WTC11 (cell line): Measurements from ENCODE around the gene ZNF213. TPM values are rescaled to one million over a fixed set of nuclear protein-coding genes. Genes with fewer than 3 reads are reported as not detected.

Experiments used
- ATF3 ChIP-seq: sonication (generic); formaldehyde crosslinking; conservative IDR thresholded peaks from 2 replicates; pipeline ENCODE4 v1.8.1; 2022; ENCODE audit warnings: mild to moderate bottlenecking, missing genetic modification reagents
- CBFB ChIP-seq: sonication (generic); formaldehyde crosslinking; IDR thresholded peaks from 2 replicates; pipeline ENCODE4 v1.8.1; 2022; ENCODE audit warnings: mild to moderate bottlenecking, low read depth, missing genetic modification reagents
- FOXJ3 ChIP-seq: sonication (generic); formaldehyde crosslinking; IDR thresholded peaks from 2 replicates; pipeline ENCODE4 v1.9.0; 2021; ENCODE audit warnings: missing genetic modification reagents, mild to moderate bottlenecking, borderline replicate concordance
- FOXP4 ChIP-seq: sonication (generic); formaldehyde crosslinking; IDR thresholded peaks from 2 replicates; pipeline ENCODE4 v1.8.0; 2022; ENCODE audit warnings: mild to moderate bottlenecking, missing genetic modification reagents
- MAX ChIP-seq: sonication (generic); formaldehyde crosslinking; IDR thresholded peaks from 2 replicates; pipeline ENCODE4 v1.8.0; 2022; ENCODE audit warnings: mild to moderate bottlenecking, missing genetic modification reagents
- NR3C1 ChIP-seq: sonication (generic); formaldehyde crosslinking; conservative IDR thresholded peaks from 2 replicates; pipeline ENCODE4 v1.8.1; 2023; ENCODE audit warnings: low read depth, mild to moderate bottlenecking, missing genetic modification reagents
- PRDM15 ChIP-seq: sonication (generic); formaldehyde crosslinking; IDR thresholded peaks from 2 replicates; pipeline ENCODE4 v1.8.0; 2022; ENCODE audit warnings: missing genetic modification reagents
- USF2 ChIP-seq: sonication (generic); formaldehyde crosslinking; IDR thresholded peaks from 2 replicates; pipeline ENCODE4 v1.8.1; 2023; ENCODE audit warnings: mild to moderate bottlenecking, missing genetic modification reagents, moderate library complexity
- ZBTB43 ChIP-seq: sonication (generic); formaldehyde crosslinking; IDR thresholded peaks from 2 replicates; pipeline ENCODE4 v1.8.1; 2023; ENCODE audit warnings: mild to moderate bottlenecking, missing genetic modification reagents
- ZNF232 ChIP-seq: sonication (generic); formaldehyde crosslinking; IDR thresholded peaks from 2 replicates; pipeline ENCODE4 v1.8.0; 2022; ENCODE audit warnings: mild to moderate bottlenecking, missing genetic modification reagents
- ZNF281 ChIP-seq: sonication (generic); formaldehyde crosslinking; IDR thresholded peaks from 2 replicates; pipeline ENCODE4 v1.8.0; 2023; ENCODE audit warnings: mild to moderate bottlenecking, missing genetic modification reagents
- ZNF423 ChIP-seq: fragments of 250-450 bp; sonication (Bioruptor Pico); IDR thresholded peaks from 2 replicates; pipeline ENCODE4 v2.1.2; 2022; ENCODE audit warnings: mild to moderate bottlenecking, moderate library complexity
- total RNA-seq: library from RNA; stranded (reverse); gene quantifications from 3 replicates; pipeline ENCODE4 v1.2.3, GENCODE V29; 2021
- TF ChIP-seq, protein P1 (sequence below): sonication (generic); formaldehyde crosslinking; IDR thresholded peaks from 2 replicates; pipeline ENCODE4 v1.8.1; 2023; ENCODE audit warnings: mild to moderate bottlenecking, missing genetic modification reagents, moderate library complexity
- TF ChIP-seq, protein P2 (sequence below): sonication (generic); formaldehyde crosslinking; IDR thresholded peaks from 2 replicates; pipeline ENCODE4 v1.8.1; 2023; ENCODE audit warnings: mild to moderate bottlenecking, moderate library complexity, missing genetic modification reagents
- TF ChIP-seq, protein P3 (sequence below): fragments of 250-450 bp; sonication (Bioruptor Pico); conservative IDR thresholded peaks from 2 replicates; pipeline ENCODE4 v1.9.0; 2021; ENCODE audit warnings: mild to moderate bottlenecking
- TF ChIP-seq, protein P4 (sequence below): sonication (generic); formaldehyde crosslinking; IDR thresholded peaks from 2 replicates; pipeline ENCODE4 v1.8.1; 2022; ENCODE audit warnings: mild to moderate bottlenecking, missing genetic modification reagents, moderate library complexity, borderline replicate concordance
- TF ChIP-seq, protein P5 (sequence below): sonication (generic); formaldehyde crosslinking; IDR thresholded peaks from 2 replicates; pipeline ENCODE4 v1.8.1; 2022; ENCODE audit warnings: missing genetic modification reagents, borderline replicate concordance

ZNF213 gene
- total RNA-seq, 1 experiment from 2014 or later, result 11.6 TPM

DNA sequence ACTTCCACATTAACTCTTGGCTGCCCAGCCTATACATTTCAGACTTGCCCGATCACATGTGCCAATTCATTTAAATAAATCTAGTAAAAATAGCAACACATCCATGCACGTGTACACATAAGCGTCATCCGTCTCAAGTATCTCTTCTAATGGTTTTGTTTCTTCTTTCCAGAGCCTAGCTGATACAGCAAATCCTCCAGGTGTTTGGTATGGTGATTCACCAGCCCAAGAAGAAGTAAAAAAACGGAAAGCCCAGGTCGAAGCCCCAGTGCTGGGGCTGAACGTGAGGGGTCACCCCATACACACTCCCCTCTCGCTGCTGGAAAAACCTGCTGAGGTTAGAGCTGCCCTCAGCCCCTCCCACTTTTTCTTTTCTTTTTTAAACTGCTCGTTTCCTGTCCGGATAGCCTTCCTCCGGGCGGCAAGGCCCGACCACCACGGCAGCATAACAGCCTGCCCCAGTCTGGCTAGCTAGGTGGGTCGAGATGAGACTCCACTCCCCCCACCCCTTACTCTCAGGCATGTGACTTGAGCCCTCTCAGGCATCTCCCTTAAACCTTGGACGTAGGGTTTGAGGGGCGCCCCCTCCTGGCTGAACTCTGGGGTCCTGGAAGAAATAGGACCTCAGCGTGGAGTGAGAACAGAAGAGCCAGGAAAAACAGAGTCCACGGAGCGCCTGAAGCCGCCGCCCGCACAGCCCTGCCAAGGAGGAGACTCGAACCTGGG lies 39.2 kb downstream of the ZNF213 start (continued):
- TF ChIP-seq FOXP4 (CRISPR knock-in tag), result no peak
- TF ChIP-seq ATF3 (CRISPR knock-in tag), result no peak
- TF ChIP-seq USF2 (CRISPR knock-in tag), result peak; percentile 82
- TF ChIP-seq ZNF423 (CRISPR knock-in tag), result no peak
- TF ChIP-seq, protein P1, sequence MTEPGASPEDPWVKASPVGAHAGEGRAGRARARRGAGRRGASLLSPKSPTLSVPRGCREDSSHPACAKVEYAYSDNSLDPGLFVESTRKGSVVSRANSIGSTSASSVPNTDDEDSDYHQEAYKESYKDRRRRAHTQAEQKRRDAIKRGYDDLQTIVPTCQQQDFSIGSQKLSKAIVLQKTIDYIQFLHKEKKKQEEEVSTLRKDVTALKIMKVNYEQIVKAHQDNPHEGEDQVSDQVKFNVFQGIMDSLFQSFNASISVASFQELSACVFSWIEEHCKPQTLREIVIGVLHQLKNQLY (CRISPR knock-in tag), result no peak
- TF ChIP-seq NR3C1 (CRISPR knock-in tag), result no peak
- no peak for TF ChIP-seq CBFB (CRISPR knock-in tag)
- TF ChIP-seq, protein P2, sequence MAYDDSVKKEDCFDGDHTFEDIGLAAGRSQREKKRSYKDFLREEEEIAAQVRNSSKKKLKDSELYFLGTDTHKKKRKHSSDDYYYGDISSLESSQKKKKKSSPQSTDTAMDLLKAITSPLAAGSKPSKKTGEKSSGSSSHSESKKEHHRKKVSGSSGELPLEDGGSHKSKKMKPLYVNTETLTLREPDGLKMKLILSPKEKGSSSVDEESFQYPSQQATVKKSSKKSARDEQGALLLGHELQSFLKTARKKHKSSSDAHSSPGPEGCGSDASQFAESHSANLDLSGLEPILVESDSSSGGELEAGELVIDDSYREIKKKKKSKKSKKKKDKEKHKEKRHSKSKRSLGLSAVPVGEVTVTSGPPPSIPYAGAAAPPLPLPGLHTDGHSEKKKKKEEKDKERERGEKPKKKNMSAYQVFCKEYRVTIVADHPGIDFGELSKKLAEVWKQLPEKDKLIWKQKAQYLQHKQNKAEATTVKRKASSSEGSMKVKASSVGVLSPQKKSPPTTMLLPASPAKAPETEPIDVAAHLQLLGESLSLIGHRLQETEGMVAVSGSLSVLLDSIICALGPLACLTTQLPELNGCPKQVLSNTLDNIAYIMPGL (CRISPR knock-in tag), result peak; percentile 89
- no peak for TF ChIP-seq PRDM15 (CRISPR knock-in tag)
- no peak for TF ChIP-seq ZNF281 (CRISPR knock-in tag)
- TF ChIP-seq, protein P3, sequence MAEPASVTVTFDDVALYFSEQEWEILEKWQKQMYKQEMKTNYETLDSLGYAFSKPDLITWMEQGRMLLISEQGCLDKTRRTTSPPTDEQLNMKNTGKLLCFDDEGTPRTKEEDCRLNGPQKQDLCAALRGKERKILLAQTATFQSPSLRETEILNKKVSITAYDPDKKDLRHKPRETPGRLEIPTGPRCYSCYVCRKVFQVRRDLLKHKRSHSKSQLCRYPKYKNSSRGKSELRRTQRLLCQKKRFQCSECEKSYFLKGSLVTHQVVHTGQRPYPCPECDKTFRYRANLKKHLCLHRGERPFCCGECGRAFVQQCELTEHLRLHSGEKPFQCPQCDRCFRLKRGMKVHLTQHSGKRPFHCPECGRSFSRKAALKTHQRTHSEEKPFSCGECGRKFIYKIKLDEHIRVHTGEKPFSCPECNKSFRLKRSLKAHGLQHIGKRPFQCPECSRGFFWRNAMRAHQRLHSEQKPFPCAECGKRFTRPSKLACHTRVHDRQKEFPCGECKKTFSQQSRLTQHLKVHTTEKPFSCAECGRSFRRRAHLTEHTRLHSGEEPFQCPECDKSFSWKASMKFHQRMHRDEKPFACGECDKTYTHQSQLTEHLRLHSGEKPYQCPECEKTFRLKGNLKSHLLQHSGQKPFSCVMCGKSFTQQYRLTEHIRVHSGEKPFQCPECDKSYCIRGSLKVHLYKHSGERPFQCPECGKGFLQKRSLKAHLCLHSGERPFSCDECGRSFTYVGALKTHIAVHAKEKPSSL (CRISPR knock-in tag), result no peak
- TF ChIP-seq, protein P4, sequence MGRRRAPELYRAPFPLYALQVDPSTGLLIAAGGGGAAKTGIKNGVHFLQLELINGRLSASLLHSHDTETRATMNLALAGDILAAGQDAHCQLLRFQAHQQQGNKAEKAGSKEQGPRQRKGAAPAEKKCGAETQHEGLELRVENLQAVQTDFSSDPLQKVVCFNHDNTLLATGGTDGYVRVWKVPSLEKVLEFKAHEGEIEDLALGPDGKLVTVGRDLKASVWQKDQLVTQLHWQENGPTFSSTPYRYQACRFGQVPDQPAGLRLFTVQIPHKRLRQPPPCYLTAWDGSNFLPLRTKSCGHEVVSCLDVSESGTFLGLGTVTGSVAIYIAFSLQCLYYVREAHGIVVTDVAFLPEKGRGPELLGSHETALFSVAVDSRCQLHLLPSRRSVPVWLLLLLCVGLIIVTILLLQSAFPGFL (CRISPR knock-in tag), result no peak
- TF ChIP-seq, protein P5, sequence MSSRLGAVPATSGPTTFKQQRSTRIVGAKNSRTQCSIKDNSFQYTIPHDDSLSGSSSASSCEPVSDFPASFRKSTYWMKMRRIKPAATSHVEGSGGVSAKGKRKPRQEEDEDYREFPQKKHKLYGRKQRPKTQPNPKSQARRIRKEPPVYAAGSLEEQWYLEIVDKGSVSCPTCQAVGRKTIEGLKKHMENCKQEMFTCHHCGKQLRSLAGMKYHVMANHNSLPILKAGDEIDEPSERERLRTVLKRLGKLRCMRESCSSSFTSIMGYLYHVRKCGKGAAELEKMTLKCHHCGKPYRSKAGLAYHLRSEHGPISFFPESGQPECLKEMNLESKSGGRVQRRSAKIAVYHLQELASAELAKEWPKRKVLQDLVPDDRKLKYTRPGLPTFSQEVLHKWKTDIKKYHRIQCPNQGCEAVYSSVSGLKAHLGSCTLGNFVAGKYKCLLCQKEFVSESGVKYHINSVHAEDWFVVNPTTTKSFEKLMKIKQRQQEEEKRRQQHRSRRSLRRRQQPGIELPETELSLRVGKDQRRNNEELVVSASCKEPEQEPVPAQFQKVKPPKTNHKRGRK (CRISPR knock-in tag), result no peak
- no peak for TF ChIP-seq ZNF232 (CRISPR knock-in tag)
- peak; percentile 56; the same call in 1 of the 2 replicates for TF ChIP-seq MAX (CRISPR knock-in tag)
- TF ChIP-seq ZBTB43 (CRISPR knock-in tag), result no peak
- TF ChIP-seq FOXJ3, result no peak
